HEK293 (cell line): ENCODE measurements around the gene FOXP1.

Experiments used
- CTCF ChIA-PET: fragments of 350-600 bp; formaldehyde crosslinking; extraction: SDS; loops from one replicate; lab custom pipeline; 2021; ENCODE audit warnings: antibody characterized with exemption; lab: Yijun Ruan, JAX
- POLR2A ChIA-PET: fragments of 300-600 bp; formaldehyde crosslinking; extraction: SDS; loops from one replicate; lab custom pipeline; 2020; ENCODE audit warnings: antibody characterized with exemption, inconsistent platforms; lab: Yijun Ruan, JAX
- H3K27ac ChIP-seq: fragments of 200-500 bp; sonication (Bioruptor generic); 2 replicates; pipeline ENCODE4 v1.5.1; 2014; ENCODE audit warnings: low read depth, low read length, control low read depth, inconsistent platforms; ENCODE audit errors: extremely low read depth
- H3K36me3 ChIP-seq, 2 experiments: fragments of 200-500 bp in 1 of 2; sonication (Bioruptor generic) in 1 of 2; 1 replicate in 1 of 2; 2 replicates in 1 of 2; pipeline ENCODE4 v1.5.1; 2014 to 2017; ENCODE audit warnings: inconsistent platforms in 2 of 2, low read length in 2 of 2; ENCODE audit not compliant: control insufficient read depth in 2 of 2, insufficient read depth in 1 of 2
- H3K4me1 ChIP-seq: fragments of 200-500 bp; sonication (Bioruptor generic); 2 replicates; pipeline ENCODE4 v1.5.1; 2014; ENCODE audit warnings: mild to moderate bottlenecking, low read length, inconsistent platforms; ENCODE audit not compliant: control insufficient read depth, insufficient read depth
- H3K4me3 ChIP-seq: 2 replicates; pipeline ENCODE4 v1.5.1; 2011; ENCODE audit warnings: low read depth, mild to moderate bottlenecking, control low read depth, low read length, moderate library complexity
- H3K9me3 ChIP-seq: fragments of 200-500 bp; sonication (Bioruptor generic); 2 replicates; pipeline ENCODE4 v1.5.1; 2014; ENCODE audit warnings: low read depth, low read length, inconsistent platforms; ENCODE audit not compliant: control insufficient read depth, insufficient read depth
- GLIS1 ChIP-seq: fragments of 450-650 bp; formaldehyde crosslinking; IDR thresholded peaks from 2 replicates; pipeline ENCODE4 v1.5.1; 2016; ENCODE audit warnings: missing biosample characterization, missing genetic modification characterization
- OSR2 ChIP-seq: fragments of 450-650 bp; formaldehyde crosslinking; IDR thresholded peaks from 2 replicates; pipeline ENCODE4 v1.5.1; 2016; ENCODE audit warnings: missing biosample characterization, missing genetic modification characterization
- SCRT2 ChIP-seq: fragments of 450-650 bp; formaldehyde crosslinking; IDR thresholded peaks from 2 replicates; pipeline ENCODE4 v1.5.1; 2016; ENCODE audit warnings: missing biosample characterization, missing genetic modification characterization
- YY2 ChIP-seq: fragments of 450-650 bp; formaldehyde crosslinking; IDR thresholded peaks from 2 replicates; pipeline ENCODE4 v1.5.1; 2016; ENCODE audit warnings: missing biosample characterization, missing genetic modification characterization
- ZNF155 ChIP-seq: fragments of 450-650 bp; formaldehyde crosslinking; IDR thresholded peaks from 2 replicates; pipeline ENCODE4 v1.5.1; 2016; ENCODE audit warnings: missing biosample characterization, missing genetic modification characterization
- ZNF214 ChIP-seq: fragments of 450-650 bp; formaldehyde crosslinking; IDR thresholded peaks from 2 replicates; pipeline ENCODE4 v1.5.1; 2017; ENCODE audit warnings: missing biosample characterization, mild to moderate bottlenecking, missing genetic modification characterization, borderline replicate concordance
- ZNF624 ChIP-seq: fragments of 450-650 bp; formaldehyde crosslinking; IDR thresholded peaks from 2 replicates; pipeline ENCODE4 v1.5.1; 2017; ENCODE audit warnings: missing biosample characterization, missing genetic modification characterization
- ZNF654 ChIP-seq: fragments of 450-650 bp; formaldehyde crosslinking; IDR thresholded peaks from 2 replicates; pipeline ENCODE4 v1.5.1; 2016; ENCODE audit warnings: low read depth, missing biosample characterization, missing genetic modification characterization
- ZNF664 ChIP-seq: fragments of 450-650 bp; formaldehyde crosslinking; IDR thresholded peaks from 2 replicates; pipeline ENCODE4 v1.5.1; 2016; ENCODE audit warnings: missing biosample characterization, missing genetic modification characterization
- ZNF76 ChIP-seq: fragments of 450-650 bp; formaldehyde crosslinking; IDR thresholded peaks from 2 replicates; pipeline ENCODE4; 2016; ENCODE audit warnings: low read depth, missing biosample characterization, missing genetic modification characterization, borderline replicate concordance
- ZNF837 ChIP-seq: fragments of 450-650 bp; formaldehyde crosslinking; IDR thresholded peaks from 2 replicates; pipeline ENCODE4 v1.5.1; 2016; ENCODE audit warnings: missing biosample characterization, missing genetic modification characterization
- ZXDB ChIP-seq: fragments of 450-650 bp; formaldehyde crosslinking; IDR thresholded peaks from 2 replicates; pipeline ENCODE4 v1.5.1; 2016; ENCODE audit warnings: missing biosample characterization, missing genetic modification characterization
- TF ChIP-seq, protein P1 (sequence below): fragments of 450-650 bp; formaldehyde crosslinking; IDR thresholded peaks from 2 replicates; pipeline ENCODE4 v1.5.1; 2016; ENCODE audit warnings: missing biosample characterization, missing genetic modification characterization
- TF ChIP-seq, protein P2 (sequence below): fragments of 450-650 bp; formaldehyde crosslinking; IDR thresholded peaks from 2 replicates; pipeline ENCODE4 v1.5.1; 2016; ENCODE audit warnings: missing biosample characterization, missing genetic modification characterization
- TF ChIP-seq, protein P3 (sequence below): fragments of 450-650 bp; formaldehyde crosslinking; IDR thresholded peaks from 2 replicates; pipeline ENCODE4 v1.5.1; 2017; ENCODE audit warnings: missing biosample characterization, missing genetic modification characterization
- TF ChIP-seq, protein P4 (sequence below): fragments of 450-650 bp; IDR thresholded peaks from 2 replicates; pipeline ENCODE4 v1.5.1; 2018; ENCODE audit warnings: missing biosample characterization, mild to moderate bottlenecking, missing genetic modification characterization
- TF ChIP-seq, protein P5 (sequence below): fragments of 450-650 bp; formaldehyde crosslinking; IDR thresholded peaks from 2 replicates; pipeline ENCODE4 v1.5.1; 2016; ENCODE audit warnings: missing biosample characterization, missing genetic modification characterization, low read depth
- TF ChIP-seq, protein P6 (sequence below): fragments of 450-650 bp; formaldehyde crosslinking; IDR thresholded peaks from 2 replicates; pipeline ENCODE4 v1.5.1; 2017; ENCODE audit warnings: missing biosample characterization, missing genetic modification characterization

FOXP1 gene

DNA sequence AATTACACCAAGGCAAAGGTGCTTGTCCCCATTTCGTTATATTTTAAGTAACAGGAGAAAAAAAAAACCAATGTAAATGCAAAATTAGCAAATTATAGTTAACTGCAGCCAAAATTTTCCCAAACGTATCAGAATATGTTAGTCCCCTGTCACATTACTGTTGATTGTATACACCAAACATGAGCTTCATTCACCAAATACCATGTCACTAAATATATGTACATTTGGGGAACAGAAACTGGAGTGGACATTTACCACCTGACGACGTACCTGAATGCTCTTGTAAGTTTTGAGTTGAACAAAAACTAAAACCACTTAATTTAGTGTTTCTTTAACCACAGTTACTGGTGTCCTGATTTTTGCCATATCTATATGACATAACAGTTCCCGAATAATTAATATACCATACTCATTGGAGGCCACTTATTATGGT is 3.3 kb upstream of the FOXP1 start (continued):
- TF ChIP-seq, protein P1, sequence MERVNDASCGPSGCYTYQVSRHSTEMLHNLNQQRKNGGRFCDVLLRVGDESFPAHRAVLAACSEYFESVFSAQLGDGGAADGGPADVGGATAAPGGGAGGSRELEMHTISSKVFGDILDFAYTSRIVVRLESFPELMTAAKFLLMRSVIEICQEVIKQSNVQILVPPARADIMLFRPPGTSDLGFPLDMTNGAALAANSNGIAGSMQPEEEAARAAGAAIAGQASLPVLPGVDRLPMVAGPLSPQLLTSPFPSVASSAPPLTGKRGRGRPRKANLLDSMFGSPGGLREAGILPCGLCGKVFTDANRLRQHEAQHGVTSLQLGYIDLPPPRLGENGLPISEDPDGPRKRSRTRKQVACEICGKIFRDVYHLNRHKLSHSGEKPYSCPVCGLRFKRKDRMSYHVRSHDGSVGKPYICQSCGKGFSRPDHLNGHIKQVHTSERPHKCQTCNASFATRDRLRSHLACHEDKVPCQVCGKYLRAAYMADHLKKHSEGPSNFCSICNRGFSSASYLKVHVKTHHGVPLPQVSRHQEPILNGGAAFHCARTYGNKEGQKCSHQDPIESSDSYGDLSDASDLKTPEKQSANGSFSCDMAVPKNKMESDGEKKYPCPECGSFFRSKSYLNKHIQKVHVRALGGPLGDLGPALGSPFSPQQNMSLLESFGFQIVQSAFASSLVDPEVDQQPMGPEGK (tag by site-specific recombination): no peak
- no peak for TF ChIP-seq ZNF76
- TF ChIP-seq ZNF837 (tag by site-specific recombination): no peak
- TF ChIP-seq ZXDB (tag by site-specific recombination): no peak
- TF ChIP-seq, protein P2, sequence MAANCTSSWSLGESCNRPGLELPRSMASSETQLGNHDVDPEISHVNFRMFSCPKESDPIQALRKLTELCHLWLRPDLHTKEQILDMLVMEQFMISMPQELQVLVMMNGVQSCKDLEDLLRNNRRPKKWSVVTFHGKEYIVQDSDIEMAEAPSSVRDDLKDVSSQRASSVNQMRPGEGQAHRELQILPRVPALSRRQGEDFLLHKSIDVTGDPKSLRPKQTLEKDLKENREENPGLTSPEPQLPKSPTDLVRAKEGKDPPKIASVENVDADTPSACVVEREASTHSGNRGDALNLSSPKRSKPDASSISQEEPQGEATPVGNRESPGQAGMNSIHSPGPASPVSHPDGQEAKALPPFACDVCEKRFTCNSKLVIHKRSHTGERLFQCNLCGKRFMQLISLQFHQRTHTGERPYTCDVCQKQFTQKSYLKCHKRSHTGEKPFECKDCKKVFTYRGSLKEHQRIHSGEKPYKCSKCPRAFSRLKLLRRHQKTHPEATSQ (tag by site-specific recombination): no peak
- no peak for TF ChIP-seq ZNF624 (tag by site-specific recombination)
- TF ChIP-seq, all 188 proteins: peak for 0

DNA sequence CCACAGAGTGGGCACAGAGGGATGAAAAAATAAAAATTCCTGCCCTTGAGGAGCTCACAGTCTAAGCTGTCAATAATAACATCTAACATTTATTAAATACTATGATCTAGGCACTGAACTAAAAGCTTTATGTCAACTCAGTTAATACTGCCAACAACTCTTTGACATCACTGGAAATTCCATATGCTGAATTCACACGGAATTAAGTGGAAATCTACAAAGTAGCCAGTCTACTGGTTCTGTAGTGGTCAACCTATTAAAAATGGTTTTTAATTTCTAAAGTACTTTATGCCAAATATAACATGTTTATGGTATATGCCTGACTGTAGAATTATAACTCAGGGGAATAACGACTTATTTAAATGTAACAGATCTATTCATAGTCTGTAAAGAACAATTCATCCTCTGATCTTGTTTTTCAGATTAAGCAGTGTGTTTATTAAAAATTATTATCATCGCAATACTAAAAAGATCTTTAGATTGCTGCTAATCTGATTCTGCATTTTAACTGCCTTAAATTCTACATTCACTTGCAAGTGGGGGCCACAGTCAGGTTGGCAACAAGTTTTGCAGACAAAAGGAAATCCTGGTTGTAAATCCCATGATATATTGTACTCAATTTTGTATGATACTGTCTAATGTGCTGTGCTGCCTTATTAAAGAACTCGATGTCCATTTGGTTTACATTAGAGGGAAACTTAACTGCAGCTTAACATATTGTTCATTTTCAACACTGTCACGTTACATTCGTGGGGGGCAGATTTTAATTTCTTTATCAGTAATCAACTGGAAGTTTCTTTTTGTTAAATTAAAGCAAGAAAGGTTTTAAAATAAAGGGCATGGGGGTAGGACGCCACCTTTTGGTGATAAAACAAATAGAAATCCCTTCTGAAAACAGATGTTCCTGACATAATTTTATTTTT is 2.6 kb upstream of the FOXP1 start:
- no peak overlapping the region for H3K4me3 ChIP-seq
- no peak overlapping the region for H3K27ac ChIP-seq
- ChIA-PET CTCF (interaction anchor here (0.5 to 1.9 kb wide), 14 partner anchors 10 to 1493 kb away, joined by 3 to 6 read pairs (median 3); no protein-coding TSS in a partner anchor), POLR2A (interaction anchor here (1.6 kb wide), 1 partner anchor 76 kb away, joined by 3 read pairs; no protein-coding TSS in a partner anchor)
- peaks cover 9% of the 10 kb centered on the region; the same call in 1 of the 2 replicates for H3K4me1 ChIP-seq
- no peaks in the 10 kb centered on the region for H3K9me3 ChIP-seq
- H3K36me3 ChIP-seq: no peaks in the 10 kb centered on the region
- TF ChIP-seq YY2 (no peak), ZNF654 (tag by site-specific recombination) (peak; percentile 63), SCRT2 (peak; percentile 47), ZNF664 (tag by site-specific recombination) (peak; percentile 43; the same call in 1 of the 2 replicates), GLIS1 (tag by site-specific recombination) (peak; percentile 47), OSR2 (tag by site-specific recombination) (no peak), ZNF155 (tag by site-specific recombination) (no peak), ZNF214 (tag by site-specific recombination) (no peak)
- TF ChIP-seq, protein P3, sequence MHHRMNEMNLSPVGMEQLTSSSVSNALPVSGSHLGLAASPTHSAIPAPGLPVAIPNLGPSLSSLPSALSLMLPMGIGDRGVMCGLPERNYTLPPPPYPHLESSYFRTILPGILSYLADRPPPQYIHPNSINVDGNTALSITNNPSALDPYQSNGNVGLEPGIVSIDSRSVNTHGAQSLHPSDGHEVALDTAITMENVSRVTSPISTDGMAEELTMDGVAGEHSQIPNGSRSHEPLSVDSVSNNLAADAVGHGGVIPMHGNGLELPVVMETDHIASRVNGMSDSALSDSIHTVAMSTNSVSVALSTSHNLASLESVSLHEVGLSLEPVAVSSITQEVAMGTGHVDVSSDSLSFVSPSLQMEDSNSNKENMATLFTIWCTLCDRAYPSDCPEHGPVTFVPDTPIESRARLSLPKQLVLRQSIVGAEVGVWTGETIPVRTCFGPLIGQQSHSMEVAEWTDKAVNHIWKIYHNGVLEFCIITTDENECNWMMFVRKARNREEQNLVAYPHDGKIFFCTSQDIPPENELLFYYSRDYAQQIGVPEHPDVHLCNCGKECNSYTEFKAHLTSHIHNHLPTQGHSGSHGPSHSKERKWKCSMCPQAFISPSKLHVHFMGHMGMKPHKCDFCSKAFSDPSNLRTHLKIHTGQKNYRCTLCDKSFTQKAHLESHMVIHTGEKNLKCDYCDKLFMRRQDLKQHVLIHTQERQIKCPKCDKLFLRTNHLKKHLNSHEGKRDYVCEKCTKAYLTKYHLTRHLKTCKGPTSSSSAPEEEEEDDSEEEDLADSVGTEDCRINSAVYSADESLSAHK (tag by site-specific recombination): peak; percentile 46; the same call in 1 of the 2 replicates
- TF ChIP-seq, protein P4, sequence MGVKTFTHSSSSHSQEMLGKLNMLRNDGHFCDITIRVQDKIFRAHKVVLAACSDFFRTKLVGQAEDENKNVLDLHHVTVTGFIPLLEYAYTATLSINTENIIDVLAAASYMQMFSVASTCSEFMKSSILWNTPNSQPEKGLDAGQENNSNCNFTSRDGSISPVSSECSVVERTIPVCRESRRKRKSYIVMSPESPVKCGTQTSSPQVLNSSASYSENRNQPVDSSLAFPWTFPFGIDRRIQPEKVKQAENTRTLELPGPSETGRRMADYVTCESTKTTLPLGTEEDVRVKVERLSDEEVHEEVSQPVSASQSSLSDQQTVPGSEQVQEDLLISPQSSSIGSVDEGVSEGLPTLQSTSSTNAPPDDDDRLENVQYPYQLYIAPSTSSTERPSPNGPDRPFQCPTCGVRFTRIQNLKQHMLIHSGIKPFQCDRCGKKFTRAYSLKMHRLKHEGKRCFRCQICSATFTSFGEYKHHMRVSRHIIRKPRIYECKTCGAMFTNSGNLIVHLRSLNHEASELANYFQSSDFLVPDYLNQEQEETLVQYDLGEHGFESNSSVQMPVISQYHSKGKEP: 0 out of 2 replicates have a peak, but pooled peaks have one; percentile 5
- TF ChIP-seq, protein P5, sequence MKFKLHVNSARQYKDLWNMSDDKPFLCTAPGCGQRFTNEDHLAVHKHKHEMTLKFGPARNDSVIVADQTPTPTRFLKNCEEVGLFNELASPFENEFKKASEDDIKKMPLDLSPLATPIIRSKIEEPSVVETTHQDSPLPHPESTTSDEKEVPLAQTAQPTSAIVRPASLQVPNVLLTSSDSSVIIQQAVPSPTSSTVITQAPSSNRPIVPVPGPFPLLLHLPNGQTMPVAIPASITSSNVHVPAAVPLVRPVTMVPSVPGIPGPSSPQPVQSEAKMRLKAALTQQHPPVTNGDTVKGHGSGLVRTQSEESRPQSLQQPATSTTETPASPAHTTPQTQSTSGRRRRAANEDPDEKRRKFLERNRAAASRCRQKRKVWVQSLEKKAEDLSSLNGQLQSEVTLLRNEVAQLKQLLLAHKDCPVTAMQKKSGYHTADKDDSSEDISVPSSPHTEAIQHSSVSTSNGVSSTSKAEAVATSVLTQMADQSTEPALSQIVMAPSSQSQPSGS (tag by site-specific recombination): no peak
- TF ChIP-seq, protein P1 (tag by site-specific recombination): no peak
- TF ChIP-seq, protein P6, sequence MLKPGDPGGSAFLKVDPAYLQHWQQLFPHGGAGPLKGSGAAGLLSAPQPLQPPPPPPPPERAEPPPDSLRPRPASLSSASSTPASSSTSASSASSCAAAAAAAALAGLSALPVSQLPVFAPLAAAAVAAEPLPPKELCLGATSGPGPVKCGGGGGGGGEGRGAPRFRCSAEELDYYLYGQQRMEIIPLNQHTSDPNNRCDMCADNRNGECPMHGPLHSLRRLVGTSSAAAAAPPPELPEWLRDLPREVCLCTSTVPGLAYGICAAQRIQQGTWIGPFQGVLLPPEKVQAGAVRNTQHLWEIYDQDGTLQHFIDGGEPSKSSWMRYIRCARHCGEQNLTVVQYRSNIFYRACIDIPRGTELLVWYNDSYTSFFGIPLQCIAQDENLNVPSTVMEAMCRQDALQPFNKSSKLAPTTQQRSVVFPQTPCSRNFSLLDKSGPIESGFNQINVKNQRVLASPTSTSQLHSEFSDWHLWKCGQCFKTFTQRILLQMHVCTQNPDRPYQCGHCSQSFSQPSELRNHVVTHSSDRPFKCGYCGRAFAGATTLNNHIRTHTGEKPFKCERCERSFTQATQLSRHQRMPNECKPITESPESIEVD (tag by site-specific recombination): peak; percentile 6; the same call in 1 of the 2 replicates
